Chondrocyte (in vitro differentiated cells): ENCODE measurements around the gene GABRB3. TPM values are rescaled to one million over a fixed set of nuclear protein-coding genes. Genes with fewer than 3 reads are reported as not detected.

Source experiments
- DNase-seq: peaks from one replicate; pipeline ENCODE4 v3.0.0; 2021; ENCODE audit warnings: mixed read lengths, low spot score
- H3K27ac Mint-ChIP-seq: one replicate; pipeline ENCODE4 v1.8.0; 2021; ENCODE audit warnings: mild to moderate bottlenecking, moderate library complexity, mixed read lengths; ENCODE audit not compliant: unreplicated experiment
- H3K27me3 Mint-ChIP-seq: 2 replicates; pipeline ENCODE4 v1.8.0; 2021; ENCODE audit warnings: low read depth, mixed read lengths
- H3K36me3 Mint-ChIP-seq: 2 replicates; pipeline ENCODE4 v1.8.0; 2021; ENCODE audit warnings: low read depth, mixed read lengths
- H3K4me1 Mint-ChIP-seq: 2 replicates; pipeline ENCODE4 v1.8.0; 2021; ENCODE audit warnings: low read depth, mild to moderate bottlenecking, mixed read lengths
- H3K4me3 Mint-ChIP-seq: one replicate; pipeline ENCODE4 v1.8.0; 2021; ENCODE audit warnings: mild to moderate bottlenecking, moderate library complexity, mixed read lengths; ENCODE audit not compliant: unreplicated experiment
- H3K9me3 Mint-ChIP-seq: 2 replicates; pipeline ENCODE4 v1.8.0; 2021; ENCODE audit warnings: low read depth, mixed read lengths
- total RNA-seq: library from RNA; stranded (reverse); gene quantifications from 3 replicates; pipeline ENCODE4 v1.2.1, GENCODE V29; 2021
- TF ChIP-seq, protein P1 (sequence below): fragments of 200-600 bp; sonication (generic); IDR thresholded peaks from 2 replicates; pipeline ENCODE4 v1.5.0; 2021; ENCODE audit warnings: antibody characterized with exemption, mild to moderate bottlenecking, moderate library complexity

Gene GABRB3
- total RNA-seq, 1 donor from 2014 or later, result 1.6 TPM

DNA sequence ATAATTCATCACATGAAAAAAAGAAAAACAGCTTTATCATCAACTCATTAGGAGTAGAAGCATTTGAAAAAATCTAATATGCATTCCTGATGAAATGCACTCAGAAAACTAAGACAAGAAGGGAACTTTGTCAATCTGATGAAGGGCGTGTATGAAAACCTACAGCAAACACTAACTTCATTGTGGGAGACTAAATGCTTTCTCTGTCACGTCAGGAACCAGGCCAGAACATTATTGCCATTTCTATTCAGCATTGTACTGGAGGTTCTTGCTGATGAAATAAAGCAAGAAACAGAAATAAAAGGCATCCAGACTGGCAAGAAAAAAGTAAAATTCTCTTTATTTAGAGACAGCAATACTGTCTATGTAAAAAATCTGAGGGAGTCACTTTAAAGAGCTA is 235.2 kb downstream of the GABRB3 start:
- Mint-ChIP-seq H3K9me3 (peaks cover 56% of the 10 kb centered on the region), H3K4me1 (no peaks in the 10 kb centered on the region), H3K36me3 (no peaks in the 10 kb centered on the region), H3K4me3 (no peak overlapping the region), H3K27ac (no peak overlapping the region), H3K27me3 (no peaks in the 10 kb centered on the region)
- TF ChIP-seq, protein P1, sequence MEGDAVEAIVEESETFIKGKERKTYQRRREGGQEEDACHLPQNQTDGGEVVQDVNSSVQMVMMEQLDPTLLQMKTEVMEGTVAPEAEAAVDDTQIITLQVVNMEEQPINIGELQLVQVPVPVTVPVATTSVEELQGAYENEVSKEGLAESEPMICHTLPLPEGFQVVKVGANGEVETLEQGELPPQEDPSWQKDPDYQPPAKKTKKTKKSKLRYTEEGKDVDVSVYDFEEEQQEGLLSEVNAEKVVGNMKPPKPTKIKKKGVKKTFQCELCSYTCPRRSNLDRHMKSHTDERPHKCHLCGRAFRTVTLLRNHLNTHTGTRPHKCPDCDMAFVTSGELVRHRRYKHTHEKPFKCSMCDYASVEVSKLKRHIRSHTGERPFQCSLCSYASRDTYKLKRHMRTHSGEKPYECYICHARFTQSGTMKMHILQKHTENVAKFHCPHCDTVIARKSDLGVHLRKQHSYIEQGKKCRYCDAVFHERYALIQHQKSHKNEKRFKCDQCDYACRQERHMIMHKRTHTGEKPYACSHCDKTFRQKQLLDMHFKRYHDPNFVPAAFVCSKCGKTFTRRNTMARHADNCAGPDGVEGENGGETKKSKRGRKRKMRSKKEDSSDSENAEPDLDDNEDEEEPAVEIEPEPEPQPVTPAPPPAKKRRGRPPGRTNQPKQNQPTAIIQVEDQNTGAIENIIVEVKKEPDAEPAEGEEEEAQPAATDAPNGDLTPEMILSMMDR, result no peak
- DNase-seq, result no peak

DNA sequence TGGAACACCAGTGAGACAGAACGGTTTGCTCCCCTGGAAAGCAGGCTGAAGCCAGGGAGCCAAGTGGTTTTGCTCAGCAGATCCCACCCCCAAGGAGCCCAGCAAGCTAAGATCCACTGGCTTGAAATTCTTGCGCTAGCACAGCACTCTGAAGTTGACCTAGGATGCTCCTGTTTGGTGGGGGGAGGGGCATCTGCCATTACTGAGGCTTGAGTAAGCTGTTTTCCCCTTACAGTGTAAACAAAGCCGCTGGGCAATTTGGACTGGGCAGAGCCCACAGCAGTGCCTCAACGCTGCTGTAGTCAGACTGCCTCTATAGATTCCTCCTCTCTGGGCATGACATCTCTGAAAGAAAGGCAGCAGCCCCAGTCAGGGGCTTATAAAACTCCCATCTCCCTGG is 241.4 kb downstream of the GABRB3 start:
- H3K4me3 Mint-ChIP-seq, result no peak overlapping the region
- no peak for DNase-seq
- no peaks in the 10 kb centered on the region for H3K4me1 Mint-ChIP-seq
- H3K27ac Mint-ChIP-seq, result no peak overlapping the region
- TF ChIP-seq, protein P1, result no peak
- H3K36me3 Mint-ChIP-seq, result no peaks in the 10 kb centered on the region
- no peaks in the 10 kb centered on the region for H3K27me3 Mint-ChIP-seq
- H3K9me3 Mint-ChIP-seq, result peaks cover 52% of the 10 kb centered on the region

DNA sequence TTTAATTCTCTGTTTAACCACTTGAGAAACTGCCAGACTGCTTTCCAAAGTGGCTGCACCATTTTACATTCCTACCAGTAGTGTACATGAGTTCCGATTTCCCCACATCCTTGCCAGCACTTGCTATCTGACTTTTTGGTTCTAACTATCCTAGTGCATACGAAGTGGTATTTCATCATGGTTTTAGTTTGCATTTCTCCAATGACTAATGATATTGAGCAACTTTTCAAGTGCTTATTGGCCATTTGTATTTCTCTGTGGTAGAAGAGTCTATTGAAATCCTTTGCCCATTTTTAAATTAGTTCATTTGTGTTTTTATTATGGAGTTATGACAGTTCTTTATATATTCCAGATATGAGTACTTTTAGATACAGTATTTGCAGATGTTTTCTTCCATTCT is 247.8 kb downstream of the GABRB3 start:
- no peaks in the 10 kb centered on the region for H3K27me3 Mint-ChIP-seq
- H3K27ac Mint-ChIP-seq, result no peak overlapping the region
- TF ChIP-seq, protein P1, result no peak
- H3K9me3 Mint-ChIP-seq, result peaks cover 24% of the 10 kb centered on the region
- no peak overlapping the region for H3K4me3 Mint-ChIP-seq
- H3K36me3 Mint-ChIP-seq, result no peaks in the 10 kb centered on the region
- H3K4me1 Mint-ChIP-seq, result no peaks in the 10 kb centered on the region
- DNase-seq, result no peak

DNA sequence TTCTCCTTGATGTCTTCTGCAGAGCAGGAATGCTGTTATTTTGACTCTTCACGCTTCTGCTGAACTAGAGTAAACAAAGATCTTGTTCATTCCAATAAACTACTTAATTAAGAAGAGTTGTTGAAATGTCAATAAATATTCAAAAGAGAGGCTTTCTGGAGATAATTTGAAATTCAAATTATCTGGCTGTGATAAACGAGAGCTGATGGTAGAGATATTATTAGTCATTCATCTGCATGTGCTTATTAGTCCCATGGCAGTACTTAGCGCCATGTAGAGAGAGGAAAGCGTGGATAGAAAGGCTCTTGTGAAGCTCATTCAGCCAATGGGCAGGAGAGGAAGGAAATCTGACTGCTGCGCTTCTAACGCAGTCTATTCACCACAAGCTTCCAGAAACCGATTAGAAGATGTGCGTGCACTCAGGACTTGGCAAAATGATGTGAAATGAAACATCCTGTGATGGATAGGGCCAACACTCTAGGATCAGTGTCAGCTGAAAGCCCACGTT is 251.1 kb downstream of the GABRB3 start:
- no peaks in the 10 kb centered on the region for H3K27me3 Mint-ChIP-seq
- H3K9me3 Mint-ChIP-seq, result peaks cover 26% of the 10 kb centered on the region
- no peak for DNase-seq
- no peak overlapping the region for H3K27ac Mint-ChIP-seq
- no peak overlapping the region for H3K4me3 Mint-ChIP-seq
- H3K36me3 Mint-ChIP-seq, result no peaks in the 10 kb centered on the region
- H3K4me1 Mint-ChIP-seq, result no peaks in the 10 kb centered on the region
- TF ChIP-seq, protein P1, result no peak

DNA sequence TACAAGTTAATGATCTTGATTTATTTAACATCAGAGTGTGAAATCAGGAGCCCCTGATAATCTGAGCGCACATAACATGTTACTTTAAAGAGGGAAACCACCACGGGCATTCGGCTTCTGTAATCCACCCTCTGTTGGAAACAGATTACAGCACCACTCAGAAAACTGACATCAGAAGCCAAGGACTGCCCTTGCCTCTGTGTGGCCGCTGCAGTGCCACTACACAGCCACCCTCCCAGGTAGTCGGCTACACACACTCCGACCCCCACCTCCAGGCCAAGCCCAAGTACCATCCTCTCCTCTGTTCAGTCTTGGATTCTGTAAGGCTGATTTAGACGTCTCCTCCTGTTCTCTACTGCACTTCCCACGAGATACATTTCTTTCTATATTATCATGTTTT is 251.7 kb downstream of the GABRB3 start:
- H3K4me3 Mint-ChIP-seq, result no peak overlapping the region
- no peak for DNase-seq
- no peak overlapping the region for H3K27ac Mint-ChIP-seq
- TF ChIP-seq, protein P1, result no peak
- no peaks in the 10 kb centered on the region for H3K27me3 Mint-ChIP-seq
- no peaks in the 10 kb centered on the region for H3K4me1 Mint-ChIP-seq
- peaks cover 28% of the 10 kb centered on the region for H3K9me3 Mint-ChIP-seq
- H3K36me3 Mint-ChIP-seq, result no peaks in the 10 kb centered on the region
